B cell (primary cell): Measurements from ENCODE around the gene RGS6. TPM values are rescaled to one million over a fixed set of nuclear protein-coding genes. Genes with fewer than 3 reads are reported as not detected.

Experiments used
- ATAC-seq: fragments of 200-7000 bp; cut with Tn5 transposase; one replicate; pipeline ENCODE4 v1.10.0; 2021; ENCODE audit warnings: low read depth, mild to moderate bottlenecking, moderate number of reproducible peaks, moderate library complexity
- CTCF ChIA-PET: fragments of 350-600 bp; sonication (Branson Sonifier 250); formaldehyde crosslinking; loops from one replicate; lab custom pipeline; 2021; ENCODE audit warnings: antibody characterized with exemption, inconsistent platforms; lab: Charles Lee
- POLR2A ChIA-PET: fragments of 350-600 bp; sonication (Branson Sonifier 250); formaldehyde crosslinking; loops from one replicate; lab custom pipeline; 2021; ENCODE audit warnings: antibody characterized with exemption; lab: Charles Lee
- DNase-seq: peaks from one replicate; pipeline ENCODE4 v3.0.0; 2013
- H2AFZ ChIP-seq: 2 replicates; pipeline ENCODE4 v1.6.1; 2012; ENCODE audit warnings: mild to moderate bottlenecking, low read depth, low read length; ENCODE audit not compliant: insufficient read depth, poor library complexity, severe bottlenecking
- H3K27ac ChIP-seq, 2 donors: 1 replicate in 1 of 2; 2 replicates in 1 of 2; pipeline ENCODE4 v1.5.1; 2012 to 2013; ENCODE audit warnings: low read length in 2 of 2, mild to moderate bottlenecking in 2 of 2, moderate library complexity in 1 of 2
- H3K27me3 ChIP-seq, 4 experiments: fragments of 200-600 bp in 1 of 4; sonication (generic) in 1 of 4; replicated peaks in 1 of 4; 1 replicate in 2 of 4; 2 replicates in 2 of 4; pipeline versions ENCODE4 v1.6.1 to v1.7.0; 2013 to 2016; ENCODE audit warnings: low read length in 3 of 4, mild to moderate bottlenecking in 2 of 4, mixed read lengths in 1 of 4, moderate library complexity in 1 of 4; ENCODE audit not compliant: insufficient read depth in 4 of 4, control insufficient read depth in 3 of 4; ENCODE audit errors: control extremely low read depth in 1 of 4
- H3K36me3 ChIP-seq, 2 experiments: replicated peaks in 1 of 2; 1 replicate in 1 of 2; 2 replicates in 1 of 2; pipeline versions ENCODE4 v1.6.1 to v1.7.1; 2013; ENCODE audit warnings: low read length in 1 of 2; ENCODE audit not compliant: insufficient read depth in 2 of 2, control insufficient read depth in 1 of 2; ENCODE audit errors: control extremely low read depth in 1 of 2, extremely low read depth in 1 of 2
- H3K4me1 ChIP-seq, 2 donors: fragments of 200-600 bp in 1 of 2; sonication (generic) in 1 of 2; 1 replicate in 1 of 2; 2 replicates in 1 of 2; pipeline versions ENCODE4 v1.5.1 to v1.6.1; 2013 to 2017; ENCODE audit warnings: low read length in 2 of 2; ENCODE audit not compliant: control insufficient read depth in 2 of 2, insufficient read depth in 2 of 2
- H3K4me2 ChIP-seq: replicated peaks from 2 replicates; pipeline ENCODE3; 2012; ENCODE audit warnings: mild to moderate bottlenecking, low read depth, low read length; ENCODE audit not compliant: poor library complexity, severe bottlenecking
- H3K4me3 ChIP-seq, 5 experiments: fragments of 200-600 bp in 1 of 5; sonication (generic) in 1 of 5; 1 replicate in 3 of 5; 2 replicates in 2 of 5; pipeline versions ENCODE4 v1.5.1 to v1.7.0; 2011 to 2016; ENCODE audit warnings: low read length in 4 of 5, mild to moderate bottlenecking in 4 of 5, low read depth in 2 of 5, control low read depth in 1 of 5, moderate library complexity in 1 of 5; ENCODE audit not compliant: insufficient read depth in 1 of 5; ENCODE audit errors: control extremely low read depth in 1 of 5, extremely low read depth in 1 of 5
- H3K79me2 ChIP-seq: fragments of 200-600 bp; sonication (generic); one replicate; pipeline ENCODE4 v1.6.0; 2016; ENCODE audit warnings: low read length; ENCODE audit not compliant: control insufficient read depth, insufficient read depth
- H3K9ac ChIP-seq: fragments of 200-600 bp; sonication (generic); 2 replicates; pipeline ENCODE4 v1.6.1; 2017; ENCODE audit warnings: mild to moderate bottlenecking, low read length, moderate library complexity
- H3K9me3 ChIP-seq, 3 donors: one replicate each; pipeline versions ENCODE4 v1.6.1 to v1.7.1; 2013; ENCODE audit warnings: low read length in 2 of 3; ENCODE audit not compliant: control insufficient read depth in 2 of 3, insufficient read depth in 1 of 3; ENCODE audit errors: control extremely low read depth in 1 of 3
- H4K20me1 ChIP-seq: 2 replicates; pipeline ENCODE4 v1.6.0; 2012; ENCODE audit warnings: mild to moderate bottlenecking, low read length; ENCODE audit not compliant: insufficient read depth, control insufficient read depth, poor library complexity, severe bottlenecking
- H3K27ac Mint-ChIP-seq: one replicate; pipeline ENCODE4 v1.8.0; 2021; ENCODE audit warnings: mixed read lengths
- H3K27me3 Mint-ChIP-seq: one replicate; pipeline ENCODE4 v1.8.0; 2021; ENCODE audit warnings: mixed read lengths
- H3K4me1 Mint-ChIP-seq: one replicate; pipeline ENCODE4 v1.8.0; 2021; ENCODE audit warnings: mixed read lengths
- H3K4me3 Mint-ChIP-seq: one replicate; pipeline ENCODE4 v1.8.0; 2021; ENCODE audit warnings: mixed read lengths
- H3K9me3 Mint-ChIP-seq: one replicate; pipeline ENCODE4 v1.8.0; 2022; ENCODE audit warnings: mixed read lengths; ENCODE audit not compliant: insufficient read depth
- EZH2 ChIP-seq: IDR thresholded peaks from 2 replicates; pipeline ENCODE4 v1.6.1; 2012; ENCODE audit warnings: borderline replicate concordance, low read depth, mild to moderate bottlenecking, moderate library complexity, low read length; ENCODE audit not compliant: insufficient read depth, poor library complexity, severe bottlenecking
- WGBS: methylation state at CpG from one replicate; pipeline ENCODE4 v1.1.5; 2013; ENCODE audit warnings: missing lambda C conversion rate; ENCODE audit not compliant: insufficient coverage; 5-methylcytosine and 5-hydroxymethylcytosine counted together
- intact Hi-C: fragments of 100-400 bp; cut with micrococcal nuclease; formaldehyde crosslinking; loops from one replicate; pipeline ENCODE4 v1.10.0; 2022
- polyA plus RNA-seq: library from polyadenylated mRNA; depleted of rRNA; stranded (reverse); fragments of >200 nt; gene quantifications from 2 replicates; pipeline ENCODE4 v1.2.3, GENCODE V29; 2012
- total RNA-seq, 2 donors: library from RNA; stranded (reverse); fragments of 120-200 nt in 1 of 2; gene quantifications; 1 replicate in 1 of 2; 2 replicates in 1 of 2; pipeline versions ENCODE4 v1.2.3 to v1.2.4, GENCODE V29; 2013 to 2022
- TF ChIP-seq, protein P1 (sequence below): fragments of 200-600 bp; IDR thresholded peaks from one replicate; pipeline ENCODE4 v1.8.0; 2022; ENCODE audit warnings: antibody characterized with exemption, mild to moderate bottlenecking

The RGS6 gene
- total and polyA plus RNA-seq, 2 donors (not counting 1 experiment from before 2014, with no cell fraction given), result 0.07 TPM; not detected in 1

- TF ChIP-seq, protein P1, sequence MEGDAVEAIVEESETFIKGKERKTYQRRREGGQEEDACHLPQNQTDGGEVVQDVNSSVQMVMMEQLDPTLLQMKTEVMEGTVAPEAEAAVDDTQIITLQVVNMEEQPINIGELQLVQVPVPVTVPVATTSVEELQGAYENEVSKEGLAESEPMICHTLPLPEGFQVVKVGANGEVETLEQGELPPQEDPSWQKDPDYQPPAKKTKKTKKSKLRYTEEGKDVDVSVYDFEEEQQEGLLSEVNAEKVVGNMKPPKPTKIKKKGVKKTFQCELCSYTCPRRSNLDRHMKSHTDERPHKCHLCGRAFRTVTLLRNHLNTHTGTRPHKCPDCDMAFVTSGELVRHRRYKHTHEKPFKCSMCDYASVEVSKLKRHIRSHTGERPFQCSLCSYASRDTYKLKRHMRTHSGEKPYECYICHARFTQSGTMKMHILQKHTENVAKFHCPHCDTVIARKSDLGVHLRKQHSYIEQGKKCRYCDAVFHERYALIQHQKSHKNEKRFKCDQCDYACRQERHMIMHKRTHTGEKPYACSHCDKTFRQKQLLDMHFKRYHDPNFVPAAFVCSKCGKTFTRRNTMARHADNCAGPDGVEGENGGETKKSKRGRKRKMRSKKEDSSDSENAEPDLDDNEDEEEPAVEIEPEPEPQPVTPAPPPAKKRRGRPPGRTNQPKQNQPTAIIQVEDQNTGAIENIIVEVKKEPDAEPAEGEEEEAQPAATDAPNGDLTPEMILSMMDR, result no peak
- TF ChIP-seq EZH2, result no peak
Measured at GRCh38 chr14:72499746-72500145, 567.5 kb downstream of the RGS6 start.

DNA sequence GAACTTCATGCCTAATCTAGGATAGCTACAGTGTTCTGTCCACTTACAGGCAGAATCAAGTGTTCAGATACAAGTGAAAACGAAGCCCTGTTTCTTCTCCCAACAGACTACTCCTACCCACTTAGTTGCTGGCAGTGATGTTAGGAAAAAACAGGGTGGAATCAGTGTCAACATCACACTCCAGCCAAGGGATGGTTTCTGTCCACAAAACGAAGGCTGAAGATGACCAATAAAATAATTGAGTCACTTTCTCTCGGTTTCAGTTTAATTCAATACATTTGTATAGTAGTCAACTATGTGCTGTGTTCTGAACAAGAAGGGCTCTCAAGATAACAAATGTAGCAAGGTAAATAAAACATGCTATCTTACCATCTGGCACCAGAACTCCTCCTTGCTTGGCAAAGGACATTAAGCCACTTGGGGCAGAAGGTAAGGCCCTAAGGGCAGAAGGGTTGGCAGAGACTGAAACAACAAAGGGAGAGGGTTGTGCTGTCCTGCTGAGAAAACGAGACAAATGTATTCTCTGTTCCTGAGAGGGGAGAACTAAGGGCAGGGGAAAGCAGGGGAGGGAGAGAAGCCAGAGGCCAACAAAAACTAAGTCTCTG is 568.1 kb downstream of the RGS6 start:
- H3K27ac Mint-ChIP-seq, result no peak overlapping the region
- H3K4me3 ChIP-seq, result no peak overlapping the region
- WGBS, result 73% methylated on average over 1 of the region's 4 CpGs
- POLR2A ChIA-PET, result no interaction called here
- H3K4me1 ChIP-seq, result no peaks in the 10 kb centered on the region
- no peak overlapping the region for H3K27ac ChIP-seq
- no peak for DNase-seq
- peaks cover 4% of the 10 kb centered on the region for H3K9me3 Mint-ChIP-seq
- H3K9me3 ChIP-seq, result peaks cover 0 to 10% (median 0%) of the 10 kb centered on the region in 3 donors
- intact Hi-C loops, result no loop called here
- CTCF ChIA-PET, result interaction anchor here (0.5 to 1.1 kb wide), 2 partner anchors 10 to 1082 kb away, joined by 3 read pairs; no protein-coding TSS in a partner anchor
- H3K27me3 ChIP-seq, result peaks cover 0 to 7% (median 2%) of the 10 kb centered on the region in 4 experiments
- H3K4me3 Mint-ChIP-seq, result no peak overlapping the region
- no peak overlapping the region for H3K9ac ChIP-seq
- H3K36me3 ChIP-seq, result no peaks in the 10 kb centered on the region
- no peak overlapping the region for H2AFZ ChIP-seq
- ATAC-seq, result no peak
- no peaks in the 10 kb centered on the region for H3K4me1 Mint-ChIP-seq
- no peaks in the 10 kb centered on the region for H4K20me1 ChIP-seq
- no peak overlapping the region for H3K4me2 ChIP-seq
- TF ChIP-seq, protein P1, result no peak
- TF ChIP-seq EZH2, result no peak
- H3K79me2 ChIP-seq, result no peaks in the 10 kb centered on the region
- H3K27me3 Mint-ChIP-seq, result peaks cover 14% of the 10 kb centered on the region

More at GRCh38 chr14:72499746-72500145, 567.5 kb downstream of the RGS6 start:
- Histone ChIP-seq H2AFZ (no peak overlapping the region), H3K9me3 (peaks cover 0 to 8% (median 3%) of the 10 kb centered on the region in 3 donors), H3K9ac (no peak overlapping the region), H3K79me2 (no peaks in the 10 kb centered on the region), H4K20me1 (no peaks in the 10 kb centered on the region), H3K27ac (no peak overlapping the region), H3K27me3 (peaks cover 0 to 8% (median 3%) of the 10 kb centered on the region in 4 experiments), H3K4me3 (no peak overlapping the region), H3K4me2 (no peak overlapping the region), H3K36me3 (no peaks in the 10 kb centered on the region), H3K4me1 (no peaks in the 10 kb centered on the region)
- CTCF ChIA-PET, result interaction anchor here (0.7 to 1.1 kb wide), 2 partner anchors 10 to 830 kb away, joined by 3 read pairs; no protein-coding TSS in a partner anchor
- peaks cover 5% of the 10 kb centered on the region for H3K9me3 Mint-ChIP-seq
- intact Hi-C loops, result no loop called here
- no peak overlapping the region for H3K4me3 Mint-ChIP-seq
- no CpG with 5 or more reads among the region's 5 CpGs for WGBS
- no peak overlapping the region for H3K27ac Mint-ChIP-seq
- POLR2A ChIA-PET, result no interaction called here
- peaks cover 16% of the 10 kb centered on the region for H3K27me3 Mint-ChIP-seq
- no peak for ATAC-seq
- DNase-seq, result no peak
- H3K4me1 Mint-ChIP-seq, result no peaks in the 10 kb centered on the region
